Activated CD8-positive, alpha-beta memory T cell treated with anti-CD3 and anti-CD28 coated beads, Interleukin-2, amount 50 U/mL, for 4 hours (primary cell): ENCODE results near the gene PRELP.
"Not testable (repeated sequence)": the region's sequence is repeated elsewhere in the genome, so short reads cannot be mapped to it uniquely, and the experiment has no call there.

Experiments used
- DNase-seq: peaks from one replicate; pipeline ENCODE4 v3.0.0-alpha.2; 2020

Gene PRELP

GRCh38 chr1:203509135-203509534, 33.5 kb downstream of the PRELP start:
- no peak for DNase-seq

GRCh38 chr1:203511513-203511912, 35.9 kb downstream of the PRELP start:
- no peak for DNase-seq

- DNase-seq, result no peak
Measured at GRCh38 chr1:203511930-203512329, 36.3 kb downstream of the PRELP start.

- no peak for DNase-seq
Measured at GRCh38 chr1:203512517-203512847, 36.9 kb downstream of the PRELP start.

- DNase-seq, result peak; percentile 34
Measured at GRCh38 chr1:203512848-203513584, 37.4 kb downstream of the PRELP start.

- DNase-seq, result no peak
Measured at GRCh38 chr1:203513585-203514031, 38.0 kb downstream of the PRELP start.

- DNase-seq, result no peak
Measured at GRCh38 chr1:203516184-203516583, 40.6 kb downstream of the PRELP start.

GRCh38 chr1:203516906-203517305, 41.3 kb downstream of the PRELP start:
- DNase-seq, result no peak

- no peak for DNase-seq
Measured at GRCh38 chr1:203517426-203518110, 42.0 kb downstream of the PRELP start.

- not testable (repeated sequence) for DNase-seq
Measured at GRCh38 chr1:203518139-203518538, 42.5 kb downstream of the PRELP start.

- no peak for DNase-seq
Measured at GRCh38 chr1:203518541-203518940, 42.9 kb downstream of the PRELP start.

- no peak for DNase-seq
Measured at GRCh38 chr1:203519053-203519840, 43.6 kb downstream of the PRELP start.

- no peak for DNase-seq
Measured at GRCh38 chr1:203519896-203520295, 44.3 kb downstream of the PRELP start.

- DNase-seq, result no peak
Measured at GRCh38 chr1:203520315-203520714, 44.7 kb downstream of the PRELP start.

GRCh38 chr1:203521074-203521794, 45.6 kb downstream of the PRELP start:
- no peak for DNase-seq

GRCh38 chr1:203521812-203522211, 46.2 kb downstream of the PRELP start:
- DNase-seq, result no peak

- DNase-seq, result no peak
Measured at GRCh38 chr1:203522237-203522636, 46.6 kb downstream of the PRELP start.

GRCh38 chr1:203523667-203524066, 48.1 kb downstream of the PRELP start:
- DNase-seq, result no peak

- DNase-seq, result no peak
Measured at GRCh38 chr1:203524152-203524551, 48.5 kb downstream of the PRELP start.

GRCh38 chr1:203524824-203525223, 49.2 kb downstream of the PRELP start:
- no peak for DNase-seq

- no peak for DNase-seq
Measured at GRCh38 chr1:203525685-203526084, 50.1 kb downstream of the PRELP start.

GRCh38 chr1:203526130-203526529, 50.5 kb downstream of the PRELP start:
- no peak for DNase-seq

GRCh38 chr1:203526572-203526971, 51.0 kb downstream of the PRELP start:
- no peak for DNase-seq
